SU-DHL-6 (cell line): Measurements from ENCODE around the gene CDK10.

Source experiments
- H2AFZ ChIP-seq: fragments of 200-600 bp; sonication (generic); 2 replicates; pipeline ENCODE4 v1.6.1; 2014; ENCODE audit warnings: low read depth, mild to moderate bottlenecking, moderate library complexity, mixed read lengths, antibody characterized with exemption, low read length; ENCODE audit not compliant: severe bottlenecking
- H3F3A ChIP-seq: fragments of 200-600 bp; shearing (Covaris generic); 2 replicates; pipeline ENCODE4 v1.6.0; 2016; ENCODE audit warnings: antibody characterized with exemption, mild to moderate bottlenecking; ENCODE audit not compliant: insufficient read depth
- H3K27ac ChIP-seq: fragments of 200-600 bp; sonication (generic); 2 replicates; pipeline ENCODE4 v1.5.1; 2016; ENCODE audit warnings: low read depth, mild to moderate bottlenecking, low read length, moderate library complexity, mixed read lengths
- H3K27me3 ChIP-seq: fragments of 200-600 bp; sonication (generic), shearing (Covaris generic); 2 replicates; pipeline ENCODE4 v1.6.0; 2014; ENCODE audit warnings: mild to moderate bottlenecking, low read length
- H3K36me3 ChIP-seq: fragments of 200-600 bp; sonication (generic); 2 replicates; pipeline ENCODE4 v1.6.1; 2014; ENCODE audit warnings: mild to moderate bottlenecking, low read length, mixed read lengths
- H3K4me2 ChIP-seq: fragments of 300-600, 200-600 bp; shearing (Covaris generic), sonication (generic); 2 replicates; pipeline ENCODE4 v1.6.0; 2014; ENCODE audit warnings: low read length, low read depth, mild to moderate bottlenecking; ENCODE audit not compliant: poor library complexity, severe bottlenecking
- H3K4me3 ChIP-seq: fragments of 200-600 bp; sonication (generic); 2 replicates; pipeline ENCODE4 v1.5.1; 2014; ENCODE audit warnings: antibody characterized with exemption, low read length, mild to moderate bottlenecking, mixed read lengths; ENCODE audit not compliant: insufficient read depth, poor library complexity, severe bottlenecking
- H3K79me2 ChIP-seq: fragments of 200-600 bp; sonication (generic); 2 replicates; pipeline ENCODE4 v1.6.1; 2014; ENCODE audit warnings: mild to moderate bottlenecking, low read length, moderate library complexity; ENCODE audit not compliant: insufficient read depth
- H3K9ac ChIP-seq: fragments of 200-600 bp; sonication (generic); 2 replicates; pipeline ENCODE4 v1.7.0; 2014; ENCODE audit warnings: mild to moderate bottlenecking, low read length
- H3K9me2 ChIP-seq: fragments of 200-600 bp; sonication (generic); replicated peaks from 2 replicates; pipeline ENCODE4 v1.6.1; 2014; ENCODE audit warnings: low read length; ENCODE audit not compliant: insufficient read depth
- H3K9me3 ChIP-seq: fragments of 200-600 bp; sonication (generic); 2 replicates; pipeline ENCODE4 v1.6.1; 2014; ENCODE audit warnings: low read length, mixed read lengths; ENCODE audit not compliant: insufficient read depth
- H4K20me1 ChIP-seq: fragments of 200-600 bp; sonication (generic); 2 replicates; pipeline ENCODE4 v1.6.1; 2014; ENCODE audit warnings: low read depth, mild to moderate bottlenecking, antibody characterized with exemption, low read length, moderate library complexity, mixed read lengths
- CTCF ChIP-seq: fragments of 200-600 bp; sonication (generic); IDR thresholded peaks from one replicate; pipeline ENCODE4 v1.5.1; 2017; ENCODE audit warnings: antibody characterized with exemption, mild to moderate bottlenecking, low read length, moderate library complexity; ENCODE audit not compliant: insufficient read depth, poor library complexity, severe bottlenecking
- EZH2phosphoT487 ChIP-seq: fragments of 200-600 bp; sonication (generic), shearing (Covaris generic); conservative IDR thresholded peaks from 2 replicates; pipeline ENCODE4 v1.6.1; 2018; ENCODE audit warnings: mild to moderate bottlenecking, antibody characterized with exemption, low read length, moderate library complexity, mixed read lengths

Gene CDK10

GRCh38 chr16:89690392-89690901 lies 4.0 kb downstream of the CDK10 start:
- no peak overlapping the region for H3K4me2 ChIP-seq
- no peaks in the 10 kb centered on the region; the same call in 1 of the 2 replicates for H3K36me3 ChIP-seq
- no peak overlapping the region for H3K27ac ChIP-seq

GRCh38 chr16:89691231-89691985 lies 4.9 kb downstream of the CDK10 start:
- TF ChIP-seq EZH2phosphoT487, result no peak
- TF ChIP-seq CTCF, result no peak
- H3K4me3 ChIP-seq, result no peak overlapping the region
- H3K9me3 ChIP-seq, result no peaks in the 10 kb centered on the region
- no peaks in the 10 kb centered on the region for H3K36me3 ChIP-seq
- H4K20me1 ChIP-seq, result no peaks in the 10 kb centered on the region
- H2AFZ ChIP-seq, result no peak overlapping the region
- H3K79me2 ChIP-seq, result peaks cover 8% of the 10 kb centered on the region
- no peaks in the 10 kb centered on the region for H3K27me3 ChIP-seq
- no peak overlapping the region for H3K9ac ChIP-seq
- no peak overlapping the region for H3K4me2 ChIP-seq
- H3K9me2 ChIP-seq, result no peaks in the 10 kb centered on the region
- H3F3A ChIP-seq, result peaks cover 4% of the 10 kb centered on the region
- H3K27ac ChIP-seq, result no peak overlapping the region

More at GRCh38 chr16:89690392-89690901, 4.0 kb downstream of the CDK10 start:
- H4K20me1 ChIP-seq, result no peaks in the 10 kb centered on the region
- H3F3A ChIP-seq, result peaks cover 4% of the 10 kb centered on the region
- H3K9me2 ChIP-seq, result no peaks in the 10 kb centered on the region
- peaks cover 8% of the 10 kb centered on the region for H3K79me2 ChIP-seq
- H3K4me3 ChIP-seq, result no peak overlapping the region
- H3K27me3 ChIP-seq, result no peaks in the 10 kb centered on the region
- H2AFZ ChIP-seq, result no peak overlapping the region
- no peaks in the 10 kb centered on the region for H3K9me3 ChIP-seq
- no peak for TF ChIP-seq CTCF
- no peak for TF ChIP-seq EZH2phosphoT487
- no peak overlapping the region for H3K9ac ChIP-seq

GRCh38 chr16:89691986-89692569 lies 5.6 kb downstream of the CDK10 start:
- Histone ChIP-seq H3K36me3 (no peaks in the 10 kb centered on the region), H3K79me2 (peaks cover 8% of the 10 kb centered on the region), H3K27me3 (no peaks in the 10 kb centered on the region), H2AFZ (no peak overlapping the region), H4K20me1 (no peaks in the 10 kb centered on the region), H3K27ac (no peak overlapping the region), H3K9me2 (no peaks in the 10 kb centered on the region), H3K9me3 (no peaks in the 10 kb centered on the region), H3K9ac (no peak overlapping the region), H3K4me3 (no peak overlapping the region), H3F3A (peaks cover 4% of the 10 kb centered on the region; the same call in 1 of the 2 replicates), H3K4me2 (no peak overlapping the region)
- TF ChIP-seq EZH2phosphoT487 (no peak), CTCF (no peak)
